Occipital lobe (tissue), 2 donors: Measurements from ENCODE around the gene GALNT17. TPM values are rescaled to one million over a fixed set of nuclear protein-coding genes. Genes with fewer than 3 reads are reported as not detected.
"Not testable (repeated sequence)": the region's sequence is repeated elsewhere in the genome, so short reads cannot be mapped to it uniquely, and the experiment has no call there.

ENCODE experiments used
- DNase-seq: peaks from one replicate; lab custom pipeline; 2025; lab: John Stamatoyannopoulos, UW
- total RNA-seq: library from RNA; depleted of rRNA; stranded (reverse); fragments of >200 nt; gene quantifications from one replicate; pipeline ENCODE4 v1.2.3, GENCODE V29; 2014

Gene GALNT17
- total RNA-seq, 1 donor from 2014 or later, result 13.3 TPM

- no peak for DNase-seq
These were observed 103.3 kb downstream of the GALNT17 start for GRCh38 chr7:71235253-71235652.

GRCh38 chr7:71236230-71237105, 104.5 kb downstream of the GALNT17 start:
- peak; percentile 30 for DNase-seq

GRCh38 chr7:71237945-71238344, 106.0 kb downstream of the GALNT17 start:
- DNase-seq, result no peak

DNA sequence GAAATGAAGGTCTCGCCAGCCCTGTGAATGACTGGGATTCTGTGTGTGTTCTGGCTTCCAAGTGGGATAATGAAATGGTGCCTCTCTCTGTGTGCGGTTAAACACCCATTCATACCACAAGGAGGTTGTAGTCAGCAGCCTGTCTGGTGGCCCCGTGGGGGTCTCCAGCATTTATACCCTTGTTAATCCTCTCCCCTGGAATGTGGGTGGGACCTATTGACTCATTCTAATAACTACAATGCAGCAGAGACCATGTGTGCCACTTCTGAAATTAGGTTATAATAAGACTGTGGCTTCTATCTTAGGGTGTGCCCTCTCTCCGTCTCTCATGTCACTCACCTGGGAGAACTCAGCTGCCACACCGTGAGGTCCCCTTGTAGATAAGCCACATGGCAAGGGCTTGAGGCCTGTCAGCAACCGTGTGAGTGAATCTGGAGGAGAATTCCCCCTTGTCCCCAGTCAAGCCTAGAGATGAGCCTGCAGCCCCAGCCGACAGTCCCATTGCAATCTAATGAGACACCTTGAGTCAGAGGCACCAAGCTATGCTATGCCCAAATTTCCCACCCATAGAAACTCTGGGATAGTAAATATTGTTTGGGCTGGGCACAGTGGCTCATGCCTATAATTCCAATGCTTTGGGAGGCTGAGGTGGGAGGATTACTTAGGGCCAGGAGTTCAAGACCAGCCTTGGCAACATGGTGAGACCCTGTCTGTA, 106.8 kb downstream of the GALNT17 start:
- no peak for DNase-seq

GRCh38 chr7:71239586-71240268, 107.8 kb downstream of the GALNT17 start:
- peak; percentile 37 for DNase-seq

- no peak for DNase-seq
These were observed 111.9 kb downstream of the GALNT17 start for GRCh38 chr7:71243736-71244410.

GRCh38 chr7:71245038-71245437, 113.1 kb downstream of the GALNT17 start:
- no peak for DNase-seq

DNA sequence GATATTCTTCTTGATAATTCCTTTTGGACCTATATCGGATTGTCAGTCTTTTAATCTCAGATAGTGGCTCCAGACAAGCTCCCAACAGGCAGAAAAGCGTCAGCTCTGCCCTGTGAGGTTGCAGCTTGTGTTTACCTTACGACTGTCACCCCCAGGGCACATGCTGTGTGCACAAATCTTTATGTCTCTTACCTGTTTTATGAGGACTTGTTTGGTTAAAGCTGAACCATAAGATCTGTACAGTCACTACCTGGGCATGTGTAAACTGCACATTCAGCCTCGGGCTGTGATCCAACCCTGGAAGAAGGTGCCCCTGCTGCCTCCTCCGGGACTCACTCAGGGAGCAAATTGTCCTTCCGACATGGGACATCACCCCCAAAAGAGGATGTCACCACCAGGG, 119.8 kb downstream of the GALNT17 start:
- DNase-seq, result no peak

- no peak for DNase-seq
These were observed 122.8 kb downstream of the GALNT17 start for GRCh38 chr7:71254751-71255150.

DNA sequence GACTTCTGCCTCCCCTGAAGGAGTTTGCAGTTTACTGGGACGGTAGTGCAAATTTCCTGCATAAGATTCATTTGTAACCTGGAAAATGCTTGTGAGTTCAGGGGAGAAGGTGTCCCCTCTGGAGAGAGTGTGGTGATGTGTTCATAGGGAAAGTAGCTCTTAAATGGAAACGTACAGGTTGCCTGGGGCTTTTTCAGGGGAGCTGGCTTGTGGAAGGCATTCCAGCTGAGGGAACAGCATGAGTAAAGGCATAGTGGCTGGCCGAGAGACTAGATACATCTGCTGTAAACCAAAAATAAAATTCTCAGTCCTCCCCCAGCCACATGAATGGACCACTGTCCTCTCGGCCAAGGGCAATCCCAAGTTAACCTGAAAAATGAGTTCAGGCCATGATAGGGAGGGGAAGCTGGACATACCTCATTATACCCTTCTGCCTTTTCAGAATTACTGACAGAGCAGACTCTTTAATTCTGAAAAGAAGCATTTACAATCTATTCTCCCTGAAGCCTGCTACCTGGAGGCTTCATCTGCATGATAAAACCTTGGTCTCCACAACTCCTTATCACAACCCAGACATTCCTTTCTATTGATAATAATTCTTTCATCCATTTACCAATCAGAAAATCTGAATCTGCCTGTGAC, 123.7 kb downstream of the GALNT17 start:
- DNase-seq, result no peak

- DNase-seq, result no peak
These were observed 129.1 kb downstream of the GALNT17 start for GRCh38 chr7:71261066-71261465.

DNA sequence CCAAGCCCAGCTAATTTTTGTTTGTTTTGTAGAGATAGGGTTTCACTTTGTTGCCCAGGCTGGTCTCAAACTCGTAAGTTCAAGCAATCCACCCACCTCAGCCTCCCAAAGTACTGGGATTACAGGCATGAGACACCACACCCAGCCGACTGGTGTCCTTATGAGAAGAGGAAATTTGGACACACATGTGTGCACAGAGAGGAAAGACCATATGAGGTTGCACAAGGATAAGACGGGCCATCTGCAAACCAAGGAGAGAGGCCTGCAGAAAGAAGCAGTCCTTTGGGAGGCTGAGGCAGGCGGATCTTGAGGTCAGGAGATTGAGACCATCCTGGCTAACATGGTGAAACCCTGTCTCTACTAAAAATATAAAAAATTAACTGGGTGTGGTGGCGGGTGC, 130.9 kb downstream of the GALNT17 start:
- not testable (repeated sequence) for DNase-seq

DNA sequence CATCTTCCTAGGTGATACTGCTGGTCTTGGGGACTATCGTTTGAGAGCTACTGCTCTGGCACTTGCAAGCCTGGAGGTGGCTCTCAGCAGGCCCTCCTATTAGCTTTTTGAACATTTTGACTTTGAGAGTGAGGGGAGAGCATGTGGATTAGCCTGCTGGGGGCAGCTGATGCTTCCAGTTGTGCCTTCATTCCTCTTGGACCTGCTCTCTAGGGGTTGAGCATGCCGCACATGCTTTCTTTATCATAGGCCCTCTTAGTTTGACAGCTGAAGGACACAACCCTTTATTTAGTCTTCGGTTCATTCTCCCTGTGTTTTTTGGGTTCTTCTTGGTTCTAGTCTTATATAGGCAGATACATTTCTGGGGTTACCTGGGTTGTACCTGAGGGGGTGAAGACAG, 132.1 kb downstream of the GALNT17 start:
- no peak for DNase-seq

DNA sequence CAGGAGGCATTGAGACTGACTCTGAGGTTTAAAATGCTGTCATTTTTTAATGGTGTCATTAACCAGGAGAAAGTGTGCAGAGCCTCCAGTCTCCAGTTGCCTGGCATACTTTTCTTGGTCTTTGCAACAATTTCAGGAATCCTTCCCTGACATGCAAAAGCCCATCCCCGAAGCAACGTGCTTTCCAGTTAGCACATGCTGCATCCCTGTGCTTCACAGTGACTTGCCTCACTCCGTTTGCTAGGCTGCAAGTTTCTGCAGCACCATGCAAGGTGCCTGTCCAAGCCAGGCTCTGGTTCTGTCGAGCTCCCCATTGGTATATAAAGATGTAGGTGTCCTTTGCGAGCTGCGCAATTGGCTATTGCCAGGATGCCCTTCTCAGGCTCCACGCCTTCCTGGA, 135.0 kb downstream of the GALNT17 start:
- DNase-seq, result no peak

- no peak for DNase-seq
These were observed 136.0 kb downstream of the GALNT17 start for GRCh38 chr7:71267734-71268469.

DNA sequence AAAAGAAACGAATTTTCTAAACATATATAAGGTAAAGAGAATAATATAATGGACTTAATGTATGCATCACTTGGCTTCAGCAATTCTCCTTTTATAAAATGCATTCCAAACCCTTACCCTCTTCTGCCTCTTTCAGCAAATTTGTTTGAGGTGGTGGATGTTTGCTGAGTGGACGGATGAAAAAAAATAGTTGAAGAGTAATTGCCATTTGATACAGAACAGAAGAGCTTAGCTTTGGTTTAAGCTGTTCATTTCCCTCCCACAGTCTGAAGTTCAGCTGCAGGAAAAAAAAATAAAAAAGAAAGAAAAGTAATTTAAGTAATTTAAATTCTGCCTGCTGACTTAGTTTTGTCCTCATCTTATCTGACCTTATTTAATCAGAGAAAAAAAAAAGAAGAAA, 138.6 kb downstream of the GALNT17 start:
- no peak for DNase-seq

GRCh38 chr7:71271203-71271602, 139.3 kb downstream of the GALNT17 start:
- no peak for DNase-seq

GRCh38 chr7:71272509-71273490, 140.9 kb downstream of the GALNT17 start:
- no peak for DNase-seq

DNA sequence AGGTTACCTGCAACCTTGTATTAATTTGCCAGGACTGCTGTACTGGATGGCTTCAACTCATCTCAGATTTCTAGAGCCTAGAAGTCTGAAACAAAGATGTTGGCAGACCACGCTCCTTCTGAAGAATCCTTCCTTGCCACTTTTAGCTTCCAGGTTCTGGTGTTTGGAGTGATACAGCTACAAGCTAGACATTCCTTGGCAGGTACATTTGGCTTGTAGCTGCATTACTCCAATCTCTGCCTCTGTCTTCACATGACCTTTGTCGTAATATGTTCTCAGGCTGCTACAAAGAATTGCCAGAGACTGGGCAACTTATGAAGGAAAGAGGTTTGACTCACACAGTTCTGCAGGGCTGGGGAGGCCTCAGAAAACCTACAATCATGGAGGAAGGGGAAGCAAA, 146.3 kb downstream of the GALNT17 start:
- DNase-seq, result no peak
